K562 (cell line): ENCODE results near the gene PMVK. TPM values are rescaled to one million over a fixed set of nuclear protein-coding genes. Genes with fewer than 3 reads are reported as not detected.
A peak's percentile ranks its signal among the peaks of the same experiment; 100 is the strongest.

Experiments used
- ATAC-seq: fragments of 200-7000 bp; cut with Tn5 transposase; 3 replicates; pipeline ENCODE4 v1.9.1; 2020; ENCODE audit warnings: moderate library complexity
- BruUV-seq: library from RNA; stranded (reverse); fragments of 400-500 nt; replicated peaks from 2 replicates; lab custom pipeline; 2021; lab: Mats Ljungman, UMichigan
- CTCF ChIA-PET: fragments of 300-600 bp; formaldehyde crosslinking; extraction: SDS; loops from one replicate; lab custom pipeline; 2021; ENCODE audit warnings: low intra/inter-chr PET ratio; lab: Yijun Ruan, JAX
- POLR2A ChIA-PET: fragments of 300-600, 350-650 bp; sonication (Branson Sonifier 250); formaldehyde crosslinking; extraction: SDS; loops from one replicate; lab custom pipeline; 2021; ENCODE audit warnings: antibody characterized with exemption, inconsistent platforms; lab: Yijun Ruan, JAX
- DNase-seq, 4 experiments: peaks; one replicate each; pipeline versions ENCODE4 v3.0.0 to v3.0.0-alpha.2; 2011 to 2018; ENCODE audit warnings: low spot score in 3 of 4, mixed read lengths in 3 of 4; ENCODE audit errors: extremely low read depth in 1 of 4
- FAIRE-seq: peaks from 2 replicates; lab custom pipeline; 2011; peaks lifted over from hg19 to GRCh38; lab: Jason Lieb, UNC
- H2AFZ ChIP-seq: 2 replicates; pipeline ENCODE4 v1.6.0; 2011; ENCODE audit warnings: low read depth, low read length, control low read depth, inconsistent platforms
- H3K27ac ChIP-seq: fragments of 200-600 bp; 3 replicates; pipeline ENCODE4 v1.8.0; 2011; ENCODE audit warnings: low read depth, mild to moderate bottlenecking, control low read depth, inconsistent platforms, low read length, moderate library complexity, mixed read lengths; ENCODE audit errors: extremely low read depth
- H3K27me3 ChIP-seq, 2 experiments: fragments of 300-600 bp in 1 of 2; 2 replicates in 1 of 2; 3 replicates in 1 of 2; pipeline versions ENCODE4 v1.6.0 to v1.8.0; 2011; ENCODE audit warnings: inconsistent platforms in 2 of 2, low read length in 2 of 2, mild to moderate bottlenecking in 1 of 2, mixed read lengths in 1 of 2, moderate library complexity in 1 of 2; ENCODE audit not compliant: control insufficient read depth in 2 of 2, insufficient read depth in 2 of 2
- H3K36me3 ChIP-seq: fragments of 300-600 bp; 3 replicates; pipeline ENCODE4 v1.8.0; 2011; ENCODE audit warnings: mild to moderate bottlenecking, low read length, inconsistent platforms; ENCODE audit not compliant: control insufficient read depth, insufficient read depth
- H3K4me1 ChIP-seq, 2 experiments: fragments of 200-600 bp in 1 of 2; replicated peaks in 1 of 2; 2 replicates in 1 of 2; 3 replicates in 1 of 2; pipeline versions ENCODE4 v1.5.1 to v1.8.0; 2011; ENCODE audit warnings: inconsistent platforms in 2 of 2, low read length in 2 of 2, mild to moderate bottlenecking in 1 of 2, mixed read lengths in 1 of 2, moderate library complexity in 1 of 2; ENCODE audit not compliant: control insufficient read depth in 2 of 2, insufficient read depth in 2 of 2
- H3K4me2 ChIP-seq: 2 replicates; pipeline ENCODE4 v1.6.1; 2011; ENCODE audit warnings: low read length, control low read depth, inconsistent platforms, mixed read lengths; ENCODE audit not compliant: insufficient read depth
- H3K4me3 ChIP-seq: fragments of 200-600 bp; sonication (generic), shearing (Covaris generic); 2 replicates; pipeline ENCODE4 v1.5.1; 2016; ENCODE audit warnings: control low read depth, inconsistent platforms
- H3K79me2 ChIP-seq: fragments of 200-600 bp; 3 replicates; pipeline ENCODE4 v1.8.0; 2011; ENCODE audit warnings: low read length, inconsistent platforms; ENCODE audit not compliant: control insufficient read depth, insufficient read depth
- H3K9ac ChIP-seq, 2 experiments: 2 replicates each; pipeline versions ENCODE4 v1.6.0 to v1.6.1; 2011; ENCODE audit warnings: low read depth in 2 of 2, low read length in 2 of 2, control low read depth in 1 of 2, inconsistent platforms in 1 of 2, mild to moderate bottlenecking in 1 of 2, mixed read lengths in 1 of 2; ENCODE audit not compliant: insufficient read depth in 1 of 2
- H3K9me1 ChIP-seq: one replicate; pipeline ENCODE4 v1.6.0; 2011; ENCODE audit warnings: inconsistent platforms, mild to moderate bottlenecking, low read length, moderate library complexity; ENCODE audit not compliant: control insufficient read depth, insufficient read depth
- H3K9me3 ChIP-seq: replicated peaks from 2 replicates; pipeline ENCODE4 v1.5.1; 2011; ENCODE audit warnings: low read depth, low read length, inconsistent platforms; ENCODE audit not compliant: control insufficient read depth, insufficient read depth
- H4K20me1 ChIP-seq: replicated peaks from 2 replicates; pipeline ENCODE4 v1.6.1; 2011; ENCODE audit warnings: low read length, inconsistent platforms, mixed read lengths; ENCODE audit not compliant: control insufficient read depth, insufficient read depth
- CBX5 ChIP-seq: IDR thresholded peaks from 2 replicates; pipeline ENCODE4 v1.6.1; 2014; ENCODE audit warnings: low read depth, borderline replicate concordance
- CHD1 ChIP-seq: fragments of 200-600 bp; sonication (generic); IDR thresholded peaks from one replicate; pipeline ENCODE4 v1.6.1; 2012; ENCODE audit warnings: mild to moderate bottlenecking, moderate library complexity, low read length, inconsistent platforms
- CHD4 ChIP-seq: fragments of 200-600 bp; sonication (generic); IDR thresholded peaks from 3 replicates; pipeline ENCODE4 v1.6.1; 2012; ENCODE audit warnings: low read depth, mild to moderate bottlenecking, mixed read lengths, low read length, inconsistent platforms; ENCODE audit not compliant: insufficient read depth, insufficient replicate concordance, poor library complexity, severe bottlenecking
- ELF2 ChIP-seq: fragments of 250-450 bp; sonication (Bioruptor Pico); IDR thresholded peaks from 2 replicates; pipeline ENCODE4 v1.5.0; 2021; ENCODE audit warnings: mild to moderate bottlenecking
- FOS ChIP-seq: IDR thresholded peaks from 3 replicates; pipeline ENCODE4 v1.6.1; 2011; ENCODE audit not compliant: insufficient read length; ENCODE audit errors: extremely low read depth
- FOXA3 ChIP-seq, 2 experiments: fragments of 450-650 bp in 1 of 2; sonication (generic) in 1 of 2; formaldehyde crosslinking; IDR thresholded peaks in 1 of 2; conservative IDR thresholded peaks in 1 of 2; 2 replicates each; pipeline versions ENCODE4 v1.4.0 to v1.8.0; 2020 to 2022; ENCODE audit warnings: mild to moderate bottlenecking in 2 of 2, missing genetic modification reagents in 1 of 2
- JUNB ChIP-seq: fragments of 450-650 bp; formaldehyde crosslinking; conservative IDR thresholded peaks from 2 replicates; pipeline ENCODE4 v1.4.0; 2020; ENCODE audit warnings: mild to moderate bottlenecking
- MXD1 ChIP-seq: fragments of 250-450 bp; sonication (Bioruptor Pico); IDR thresholded peaks from 2 replicates; pipeline ENCODE4 v1.8.0; 2021; ENCODE audit warnings: borderline replicate concordance, mild to moderate bottlenecking, moderate library complexity; ENCODE audit not compliant: poor library complexity, severe bottlenecking
- MYC ChIP-seq, 2 experiments: fragments of 250-450 bp in 1 of 2; sonication (Bioruptor Pico) in 1 of 2; IDR thresholded peaks; 2 replicates each; pipeline versions ENCODE4 v1.5.1 to v1.6.1; 2012 to 2021; ENCODE audit warnings: low read depth in 2 of 2, borderline replicate concordance in 1 of 2, improper control_type of control experiment in 1 of 2, low read length in 1 of 2, mild to moderate bottlenecking in 1 of 2, moderate library complexity in 1 of 2
- MYNN ChIP-seq, 2 experiments: sonication (generic); formaldehyde crosslinking in 1 of 2; IDR thresholded peaks; 2 replicates each; pipeline versions ENCODE4 v1.5.0 to v1.6.1; 2016 to 2020; ENCODE audit warnings: antibody characterized with exemption in 1 of 2, missing genetic modification reagents in 1 of 2
- PTBP1 ChIP-seq: fragments of 200-400 bp; formaldehyde crosslinking; IDR thresholded peaks from 2 replicates; pipeline ENCODE4 v1.6.1; 2017; ENCODE audit warnings: low read depth, low read length
- ZBTB7A ChIP-seq: IDR thresholded peaks from 2 replicates; pipeline ENCODE4 v1.6.1; 2011; ENCODE audit warnings: low read depth, mild to moderate bottlenecking, low read length, moderate library complexity, borderline replicate concordance; ENCODE audit not compliant: control insufficient read depth
- ZNF134 ChIP-seq: fragments of 250-450 bp; sonication (Bioruptor Pico); conservative IDR thresholded peaks from 2 replicates; pipeline ENCODE4 v1.4.0; 2020
- ZNF324 ChIP-seq: fragments of 250-450 bp; sonication (Bioruptor Pico); IDR thresholded peaks from 2 replicates; pipeline ENCODE4 v1.4.0; 2020; ENCODE audit warnings: mild to moderate bottlenecking
- ZNF740 ChIP-seq, 3 experiments: fragments of 200-800 bp in 1 of 3; sonication (Bioruptor generic) in 1 of 3; sonication (generic) in 1 of 3; formaldehyde crosslinking in 1 of 3; IDR thresholded peaks; 2 replicates each; pipeline versions ENCODE4 v1.6.1 to v1.8.0; 2016 to 2022; ENCODE audit warnings: mild to moderate bottlenecking in 2 of 3, missing compliant biosample characterization in 2 of 3, missing genetic modification characterization in 2 of 3, missing genetic modification reagents in 1 of 3
- ZNF76 ChIP-seq: fragments of 250-450 bp; sonication (Bioruptor Pico); IDR thresholded peaks from 2 replicates; pipeline ENCODE4 v1.4.0; 2020; ENCODE audit warnings: mild to moderate bottlenecking, moderate library complexity, borderline replicate concordance
- WGBS: fragments of 100-300 bp; shearing (Covaris generic); methylation state at CpG from one replicate; pipeline ENCODE4 v1.1.6; 2016; ENCODE audit warnings: low coverage, mixed read lengths; ENCODE audit not compliant: insufficient coverage; ENCODE audit errors: missing lambda C conversion rate; 5-methylcytosine and 5-hydroxymethylcytosine counted together
- in situ Hi-C: fragments of 300-500 bp; cut with MboI; formaldehyde crosslinking; loops from 4 replicates; pipeline ENCODE4 v1.15.0; 2018; ENCODE audit warnings: inconsistent platforms, mixed read lengths
- intact Hi-C: fragments of 100-400 bp; cut with micrococcal nuclease; formaldehyde crosslinking; loops from 2 replicates; pipeline ENCODE4 v1.14.2; 2022
- polyA plus RNA-seq, 8 experiments: library from polyadenylated mRNA; depleted of rRNA in 4 of 8; stranded (reverse) in 5 of 8; unstranded in 3 of 8; fragments of >200 nt; fragmentation: Nextera tagmentation in 2 of 8; fragmentation: Illumina TruSeq in 1 of 8; extraction: Ambion mirVana in 2 of 8; extraction: Trizol in 1 of 8; gene quantifications; 2 replicates each; pipeline versions ENCODE4 v1.2.1 to v1.2.3, GENCODE V29; 2011 to 2014; ENCODE audit warnings: inconsistent platforms in 1 of 8, missing spikeins in 1 of 8
- total RNA-seq, 7 experiments: library from RNA; depleted of rRNA in 6 of 7; stranded (reverse); fragments of >200 nt in 6 of 7; fragmentation: Illumina TruSeq in 2 of 7; extraction: Trizol in 2 of 7; gene quantifications; 2 replicates each; pipeline versions ENCODE4 v1.2.1 to v1.2.3, GENCODE V29; 2011 to 2021; ENCODE audit warnings: low replicate concordance in 1 of 7

PMVK gene
- total and polyA plus RNA-seq, 9 of the 15 experiments (the other 6 are each of a cell fraction or from before 2014, with no cell fraction given) = 1.1 to 15.3 (median 6.3) TPM

GRCh38 chr1:154925335-154926170 lies 11.0 kb downstream of the PMVK start:
- Histone ChIP-seq H3K9ac (0 out of 4 replicates have a peak overlapping the region, but pooled peaks of 1 of the 2 experiments have one; percentile 2), H3K79me2 (no peaks in the 10 kb centered on the region), H3K4me1 (peaks cover 7 to 12% of the 10 kb centered on the region in 2 experiments; a peak in 4 of 5 replicates), H2AFZ (no peak overlapping the region), H3K27me3 (no peaks in the 10 kb centered on the region), H3K4me2 (no peak overlapping the region), H3K9me1 (peaks cover 3% of the 10 kb centered on the region), H3K9me3 (no peaks in the 10 kb centered on the region), H3K36me3 (peaks cover 4% of the 10 kb centered on the region; the same call in 2 of the 3 replicates), H4K20me1 (no peaks in the 10 kb centered on the region), H3K27ac (no peak overlapping the region), H3K4me3 (no peak overlapping the region)
- intact Hi-C loops = no loop called here
- BruUV-seq = no TSS peak
- ATAC-seq (no peak), DNase-seq (no peak), FAIRE-seq (no peak)
- in situ Hi-C loops = no loop called here
- ChIA-PET POLR2A (interaction anchor here (1.0 to 1.3 kb wide), 2 partner anchors 9 to 11 kb away, joined by 4 to 5 read pairs; partner anchors contain the start of gene PMVK), CTCF (no interaction called here)
- WGBS = 94% methylated on average over 3 of the region's 3 CpGs
- TF ChIP-seq CHD1 (no peak), MYNN (IDR thresholded peaks at IDR 0.05) (no peak), MYNN (CRISPR knock-in tag; IDR thresholded peaks at IDR 0.05) (no peak), ZNF76 (CRISPR knock-in tag) (no peak), ZNF740 (CRISPR knock-in tag; IDR thresholded peaks at IDR 0.05) (no peak), ZNF740 (tag; IDR thresholded peaks at IDR 0.05) (no peak), CHD4 (no peak), FOXA3 (CRISPR knock-in tag; conservative IDR thresholded peaks at IDR 0.05 in 1 of 2, IDR thresholded peaks at IDR 0.05 in 1 of 2) (no peak), ELF2 (CRISPR knock-in tag) (no peak), ZBTB7A (no peak), ZNF134 (CRISPR knock-in tag) (no peak), CBX5 (no peak), FOS (no peak), JUNB (CRISPR knock-in tag) (no peak), MYC (IDR thresholded peaks at IDR 0.05; ENCODE audit: low read depth, low read length) (no peak), MYC (CRISPR knock-in tag; IDR thresholded peaks at IDR 0.05; ENCODE audit: borderline replicate concordance, low read depth) (no peak), MXD1 (no peak), PTBP1 (no peak), ZNF324 (CRISPR knock-in tag) (no peak)
